Stimulated activated CD4-positive, alpha-beta T cell treated with anti-CD3 and anti-CD28 coated beads, TNF-alpha, amount 100 ng/mL, for 4 hours (primary cell): ENCODE measurements around the gene FILIP1L.

Experiments used
- DNase-seq, 3 experiments: peaks; one replicate each; pipeline ENCODE4 v3.0.0-alpha.2; 2020; ENCODE audit warnings: low read depth in 3 of 3

Gene FILIP1L

DNA sequence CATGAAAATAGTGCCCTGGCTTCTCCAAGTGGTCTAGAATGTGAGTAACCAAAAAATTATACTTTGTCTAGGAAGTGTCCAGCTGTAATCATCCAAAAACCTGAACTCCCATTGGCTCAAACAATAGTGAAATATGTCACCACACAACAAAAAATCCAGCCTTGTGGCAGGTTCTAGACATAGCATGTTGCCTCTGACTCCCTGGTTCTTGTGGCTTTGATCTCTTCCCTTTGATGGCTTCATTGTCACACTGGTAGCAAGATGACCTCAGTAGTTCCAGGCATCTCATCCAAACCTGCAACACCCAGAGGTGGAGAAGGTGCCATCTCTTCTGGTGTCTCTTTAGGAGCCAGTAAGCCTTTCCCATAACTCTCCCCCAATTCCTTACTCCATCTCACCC is 222.0 kb downstream of the FILIP1L start:
- no peak for DNase-seq

DNA sequence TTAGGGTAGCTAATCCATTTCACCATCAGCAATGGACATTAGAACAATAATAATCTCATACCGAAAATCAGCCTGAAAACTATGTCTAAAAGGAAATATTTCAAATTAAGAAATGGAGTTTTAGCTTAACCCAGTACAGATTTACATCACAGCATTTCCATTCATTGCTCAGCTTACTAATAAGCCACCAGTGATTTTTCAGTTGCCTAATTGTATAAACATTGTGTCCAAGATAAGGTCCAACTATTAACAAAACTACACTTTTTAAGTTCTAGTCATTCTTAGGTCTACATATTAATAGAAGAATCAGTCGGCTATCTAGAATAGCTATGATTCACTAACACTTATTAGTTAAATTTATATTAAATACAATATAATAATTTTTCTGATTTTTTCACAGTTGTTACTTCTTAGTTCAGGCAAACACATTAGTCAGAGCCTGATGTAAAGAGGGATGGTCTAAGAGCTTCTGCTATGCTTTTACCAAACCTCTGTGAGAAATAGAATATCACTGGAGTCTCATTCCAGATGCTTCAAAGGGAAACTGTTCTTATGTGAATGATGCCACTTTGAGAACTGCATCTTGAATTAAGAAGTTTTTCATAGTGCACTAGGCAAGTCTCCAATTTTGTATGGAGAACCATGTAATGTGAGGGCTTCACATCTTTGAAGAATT is 222.6 kb downstream of the FILIP1L start:
- no peak for DNase-seq

GRCh38 chr3:99885851-99886250 is 228.4 kb downstream of the FILIP1L start:
- no peak for DNase-seq

DNA sequence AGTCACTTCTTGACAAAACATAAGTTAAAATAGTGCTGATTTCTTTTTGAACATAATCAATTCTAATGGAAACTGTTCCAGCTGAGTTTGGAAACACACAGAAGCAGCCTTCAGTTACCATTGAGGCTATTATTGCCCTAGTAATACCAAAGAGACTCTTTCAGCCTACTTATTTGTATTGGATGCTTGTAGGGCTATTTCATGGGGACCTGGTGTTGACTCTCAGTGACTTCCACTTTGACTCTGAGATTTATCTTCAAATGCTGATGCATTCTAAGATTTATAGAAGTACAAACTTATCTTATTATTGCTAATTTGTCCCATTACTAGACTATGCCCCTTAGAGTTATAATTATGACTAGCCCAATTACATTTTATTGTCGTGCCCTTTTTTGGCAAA is 229.2 kb downstream of the FILIP1L start:
- no peak for DNase-seq

- no peak for DNase-seq
These were observed 229.8 kb downstream of the FILIP1L start for GRCh38 chr3:99884484-99884883.

GRCh38 chr3:99883693-99884092 is 230.6 kb downstream of the FILIP1L start:
- DNase-seq: no peak

GRCh38 chr3:99883138-99883461 is 231.2 kb downstream of the FILIP1L start:
- DNase-seq: no peak

GRCh38 chr3:99882436-99883137 is 231.7 kb downstream of the FILIP1L start:
- DNase-seq: no peak

DNA sequence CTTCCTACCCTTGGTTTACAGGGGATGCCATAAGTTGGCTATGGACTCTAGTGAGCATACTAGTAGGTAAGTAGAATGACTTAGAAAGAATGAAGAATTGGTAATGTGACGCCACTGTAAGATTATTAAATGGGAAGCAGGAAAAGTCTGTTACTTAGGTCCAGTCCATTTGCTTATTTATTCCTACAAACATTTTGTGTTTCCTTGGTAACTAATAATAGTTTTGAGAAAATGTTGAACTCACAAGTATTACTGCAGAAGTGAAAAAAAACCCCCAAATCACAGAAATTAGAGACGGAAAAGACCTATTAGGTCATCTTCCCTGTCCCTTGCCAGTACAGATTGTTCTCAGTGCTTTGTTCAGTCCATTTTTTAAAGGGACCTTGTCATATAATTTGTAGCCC is 233.2 kb downstream of the FILIP1L start:
- no peak for DNase-seq

DNA sequence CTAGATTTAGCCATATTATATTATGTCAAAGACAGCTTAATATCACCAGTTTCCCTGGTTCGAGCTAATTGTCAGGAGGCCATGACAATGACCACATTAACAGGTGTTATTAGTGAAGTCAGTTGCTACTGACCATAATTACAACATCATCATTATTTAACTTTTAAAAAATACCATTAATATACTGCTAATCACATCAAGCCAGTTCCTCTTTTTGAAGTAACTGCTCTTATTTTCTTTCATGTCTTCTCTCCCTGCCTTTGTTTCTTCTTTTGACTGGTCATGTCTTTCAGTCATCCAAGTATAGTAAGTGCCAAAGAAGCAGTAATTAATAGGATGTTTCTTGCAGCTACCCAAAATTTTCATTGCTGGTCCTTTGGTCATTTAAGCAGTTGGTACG is 235.0 kb downstream of the FILIP1L start:
- no peak for DNase-seq

DNA sequence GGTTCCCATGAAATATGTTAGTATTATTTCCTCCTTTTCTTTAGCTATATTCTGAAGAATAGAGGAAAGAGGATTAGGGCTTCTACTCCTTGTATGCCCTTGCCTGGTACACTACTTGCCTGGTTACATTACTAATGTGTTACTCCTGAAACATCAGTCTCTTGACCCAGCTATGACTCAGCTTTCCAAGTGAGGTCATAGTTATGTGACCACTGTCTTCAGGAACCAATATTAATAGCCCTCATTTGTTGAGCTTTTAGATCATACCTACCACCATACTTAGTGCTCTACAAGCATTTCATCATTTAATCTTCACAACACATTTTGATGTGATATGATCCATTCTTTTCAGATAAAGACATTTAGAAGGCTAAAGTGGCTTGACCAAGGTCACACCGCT is 236.3 kb downstream of the FILIP1L start:
- DNase-seq: no peak

GRCh38 chr3:99877031-99877579 is 237.2 kb downstream of the FILIP1L start:
- no peak for DNase-seq

DNA sequence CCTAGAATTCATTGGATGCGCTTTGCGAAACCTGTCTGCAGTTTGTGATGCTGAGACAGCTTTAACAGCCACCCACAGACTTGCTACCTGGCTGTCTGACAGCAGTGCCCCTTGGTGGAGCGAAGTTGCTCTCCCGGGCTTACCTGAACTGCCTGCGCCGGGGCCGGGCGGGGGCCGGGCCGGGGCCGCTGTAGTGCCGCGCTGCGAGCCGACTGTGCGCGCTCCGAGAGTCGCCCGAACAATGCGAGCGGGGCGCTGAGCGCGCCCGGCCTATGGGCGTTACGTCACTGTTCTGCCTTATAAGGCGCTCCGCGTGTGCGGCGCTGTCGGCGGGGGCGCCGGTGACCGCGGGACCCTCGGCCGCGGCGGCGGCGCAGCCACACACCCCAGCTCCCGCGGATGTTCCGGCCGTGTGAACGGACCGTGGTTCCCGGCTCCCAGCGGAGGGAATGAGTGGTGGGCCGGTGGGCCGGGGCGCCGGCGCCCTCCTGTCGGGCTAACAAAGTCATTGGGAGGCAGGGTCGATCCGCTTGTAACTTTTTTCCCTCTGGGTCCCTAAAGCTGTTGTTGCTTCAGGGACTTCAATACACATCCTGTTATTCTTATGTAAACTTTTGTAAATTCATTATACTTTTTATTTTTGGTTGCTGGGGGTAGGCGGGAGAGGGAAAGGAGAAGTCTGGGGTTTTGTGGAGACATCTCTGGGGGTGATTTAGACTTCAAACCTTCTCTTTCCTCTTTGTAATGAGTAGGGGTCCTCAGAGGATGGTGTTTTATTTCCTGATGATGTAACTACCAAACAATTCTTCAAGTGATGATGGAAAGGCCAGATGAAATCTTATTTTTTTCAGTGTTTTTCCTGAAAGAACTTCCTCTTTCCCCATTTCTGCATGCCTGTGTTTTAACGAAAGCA is 238.1 kb downstream of the FILIP1L start:
- peak; percentile 42 to 60 (median 49) for DNase-seq

- DNase-seq: no peak
These were observed 238.7 kb downstream of the FILIP1L start for GRCh38 chr3:99875581-99875928.

DNA sequence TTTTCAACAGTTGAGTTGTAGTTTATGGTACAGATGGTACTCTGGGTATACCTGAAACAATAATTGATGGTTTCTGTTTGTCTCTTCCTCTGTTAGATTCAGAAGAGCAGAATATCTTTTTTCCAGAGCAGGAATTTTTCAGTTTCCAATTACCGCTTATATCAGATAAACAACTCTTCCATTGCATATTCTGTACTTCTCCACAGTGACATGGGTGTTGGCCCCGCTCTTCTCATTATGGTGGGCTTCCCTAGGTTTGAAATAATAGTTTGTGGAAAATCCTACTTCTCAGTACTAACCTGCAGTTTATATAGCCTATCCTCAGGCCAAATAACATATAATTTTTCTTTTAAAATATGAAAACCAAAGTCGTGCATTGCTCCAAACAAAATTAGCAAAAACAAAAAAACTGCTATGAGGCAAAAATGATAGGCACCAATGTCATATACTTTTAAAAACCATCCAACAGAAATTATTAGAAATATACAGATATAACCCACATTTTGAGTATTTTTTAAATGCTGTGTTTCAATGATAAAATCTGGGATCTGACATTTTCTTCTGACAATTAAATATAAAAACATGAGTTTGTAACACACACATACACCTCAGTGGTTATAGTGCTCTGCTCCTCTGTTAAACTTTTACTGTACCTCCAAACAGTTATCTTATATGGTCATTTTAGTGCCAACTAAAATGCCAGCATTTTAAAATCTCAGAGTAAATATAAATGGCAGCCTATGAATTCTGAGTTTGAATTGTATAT is 239.9 kb downstream of the FILIP1L start:
- DNase-seq: no peak

GRCh38 chr3:99873269-99874102 is 240.8 kb downstream of the FILIP1L start:
- DNase-seq: no peak

- DNase-seq: no peak
These were observed 241.4 kb downstream of the FILIP1L start for GRCh38 chr3:99872923-99873254.

- no peak for DNase-seq
These were observed 242.9 kb downstream of the FILIP1L start for GRCh38 chr3:99871231-99872045.

GRCh38 chr3:99870712-99871111 is 243.6 kb downstream of the FILIP1L start:
- no peak for DNase-seq

- DNase-seq: no peak
These were observed 244.7 kb downstream of the FILIP1L start for GRCh38 chr3:99869621-99870020.
